Inflammatory macrophage treated with lipopolysaccharide for 4 hours (primary cell): Measurements from ENCODE around the gene COPA.
A peak's percentile ranks its signal among the peaks of the same experiment; 100 is the strongest.

Source experiments
- DNase-seq: peaks from one replicate; pipeline ENCODE4 v3.0.0-alpha.2; 2020

Gene COPA

GRCh38 chr1:160362168-160362957 is 19.3 kb upstream of the COPA start:
- DNase-seq: peak; percentile 38

- DNase-seq: no peak
Observed at GRCh38 chr1:160361814-160362167, 18.7 kb upstream of the COPA start.

GRCh38 chr1:160361199-160361598 is 18.1 kb upstream of the COPA start:
- no peak for DNase-seq

- DNase-seq: no peak
Observed at GRCh38 chr1:160360227-160360695, 17.2 kb upstream of the COPA start.

- DNase-seq: no peak
Observed at GRCh38 chr1:160359559-160360226, 16.6 kb upstream of the COPA start.

- DNase-seq: no peak
Observed at GRCh38 chr1:160358073-160358472, 15.0 kb upstream of the COPA start.

GRCh38 chr1:160357286-160358002 is 14.4 kb upstream of the COPA start:
- no peak for DNase-seq

GRCh38 chr1:160354388-160354985 is 11.4 kb upstream of the COPA start:
- no peak for DNase-seq

- DNase-seq: no peak
Observed at GRCh38 chr1:160353223-160353622, 10.2 kb upstream of the COPA start.

GRCh38 chr1:160352555-160352954 is 9.5 kb upstream of the COPA start:
- no peak for DNase-seq

GRCh38 chr1:160351629-160352028 is 8.6 kb upstream of the COPA start:
- no peak for DNase-seq

GRCh38 chr1:160346958-160347357 is 3.9 kb upstream of the COPA start:
- peak; percentile 94 for DNase-seq

- peak; percentile 58 for DNase-seq
Observed at GRCh38 chr1:160346463-160346862, 3.4 kb upstream of the COPA start.

GRCh38 chr1:160344936-160345335 is 1.9 kb upstream of the COPA start:
- peak; percentile 52 for DNase-seq

GRCh38 chr1:160344241-160344640 is 1.2 kb upstream of the COPA start:
- no peak for DNase-seq

GRCh38 chr1:160342526-160342925 is 524 bp downstream of the COPA start:
- no peak for DNase-seq

GRCh38 chr1:160340866-160341265 is 2.2 kb downstream of the COPA start:
- DNase-seq: no peak

- DNase-seq: no peak
Observed at GRCh38 chr1:160340146-160340545, 2.9 kb downstream of the COPA start.

- DNase-seq: peak; percentile 88
Observed at GRCh38 chr1:160338580-160338979, 4.5 kb downstream of the COPA start.

- no peak for DNase-seq
Observed at GRCh38 chr1:160332516-160332915, 10.5 kb downstream of the COPA start.

- DNase-seq: no peak
Observed at GRCh38 chr1:160330119-160330518, 12.9 kb downstream of the COPA start.

GRCh38 chr1:160328184-160328583 is 14.9 kb downstream of the COPA start:
- no peak for DNase-seq

- no peak for DNase-seq
Observed at GRCh38 chr1:160326418-160326817, 16.6 kb downstream of the COPA start.
